Stimulated activated naive CD4-positive, alpha-beta T cell (primary cell): ENCODE measurements around the gene ELP1.
"Not testable (repeated sequence)": the region's sequence is repeated elsewhere in the genome, so short reads cannot be mapped to it uniquely, and the experiment has no call there.

Source experiments
- DNase-seq, 6 experiments: peaks; one replicate each; lab custom pipeline; 2025; lab: John Stamatoyannopoulos, UW

Gene ELP1

GRCh38 chr9:108924466-108924865, 9.5 kb downstream of the ELP1 start:
- DNase-seq: no peak

DNA sequence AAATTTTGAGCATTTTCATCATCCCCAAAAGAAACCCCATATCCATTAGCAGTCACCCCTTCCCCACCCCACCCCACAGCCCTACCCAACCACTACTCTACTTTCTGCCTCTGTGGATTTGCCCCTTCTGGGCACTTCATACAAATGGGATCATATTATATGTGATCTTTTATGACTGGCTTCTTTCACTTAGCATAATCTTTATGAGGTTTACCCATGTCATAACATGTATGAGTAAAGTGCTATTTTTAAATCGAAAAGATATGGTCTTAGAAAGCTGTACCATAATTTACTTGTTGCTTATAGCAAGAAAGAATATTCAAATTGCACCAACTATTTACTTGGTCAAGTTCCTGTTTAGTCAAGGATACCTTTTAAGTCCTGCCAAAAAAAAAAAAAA, 12.7 kb downstream of the ELP1 start:
- no peak for DNase-seq

DNA sequence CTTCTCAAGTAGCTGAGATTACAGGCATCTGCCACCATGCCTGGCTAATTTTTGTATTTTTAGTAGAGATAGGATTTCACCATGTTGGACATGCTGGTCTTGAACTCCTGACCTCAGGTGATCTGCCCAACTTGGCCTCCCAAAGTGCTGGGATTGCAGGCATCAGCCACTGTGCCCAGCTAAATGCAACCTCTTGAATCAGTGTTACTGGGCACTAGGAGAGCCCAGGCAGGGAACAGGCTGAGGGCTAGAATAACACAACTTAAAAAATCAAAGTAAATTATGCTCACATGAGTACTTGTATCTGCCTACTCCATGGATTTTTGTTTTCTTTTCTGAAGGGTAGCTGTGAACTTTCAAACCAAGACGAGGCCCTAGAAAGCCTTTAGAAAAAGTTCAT, 13.5 kb downstream of the ELP1 start:
- not testable (repeated sequence) for DNase-seq

DNA sequence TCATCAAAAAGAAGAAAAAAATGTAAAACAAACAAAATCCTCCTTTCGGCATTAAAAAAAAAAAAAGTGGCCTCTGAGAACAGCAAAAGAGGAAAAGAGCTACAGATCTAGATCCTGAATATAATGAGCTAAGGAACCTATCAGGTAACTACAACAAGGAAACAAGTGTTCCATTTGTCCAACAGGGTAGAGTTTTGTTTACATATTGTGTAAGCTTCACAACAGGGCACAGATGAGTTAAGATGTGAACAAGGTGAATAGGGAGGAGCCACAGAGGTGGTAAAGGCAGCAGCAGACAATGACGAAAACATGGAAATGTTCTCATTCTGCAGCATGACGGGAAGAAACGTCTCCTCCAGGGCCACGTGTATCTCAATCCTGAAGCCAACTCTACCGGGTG, 14.4 kb downstream of the ELP1 start:
- no peak for DNase-seq

DNA sequence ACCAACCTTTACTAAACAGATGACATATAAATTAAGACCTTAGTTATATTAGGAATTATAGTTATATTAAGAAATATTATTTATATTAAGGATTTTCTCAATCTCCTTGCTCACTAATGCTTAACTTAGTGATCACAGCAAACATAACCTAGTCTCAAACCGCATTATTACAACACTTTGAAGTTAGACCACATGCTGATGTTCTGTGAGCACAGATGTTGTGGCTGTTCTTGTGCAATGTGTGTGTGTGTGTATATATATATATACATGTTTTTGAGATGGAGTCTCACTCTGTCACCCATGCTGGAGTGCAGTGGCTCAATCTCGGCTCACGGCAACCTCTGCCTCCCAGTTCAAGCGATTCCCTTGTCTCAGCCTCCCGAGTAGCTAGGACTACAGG, 20.5 kb downstream of the ELP1 start:
- DNase-seq: no peak

GRCh38 chr9:108911820-108912219, 22.1 kb downstream of the ELP1 start:
- peak in 2 of 6 experiments; percentile 13 to 26 for DNase-seq

DNA sequence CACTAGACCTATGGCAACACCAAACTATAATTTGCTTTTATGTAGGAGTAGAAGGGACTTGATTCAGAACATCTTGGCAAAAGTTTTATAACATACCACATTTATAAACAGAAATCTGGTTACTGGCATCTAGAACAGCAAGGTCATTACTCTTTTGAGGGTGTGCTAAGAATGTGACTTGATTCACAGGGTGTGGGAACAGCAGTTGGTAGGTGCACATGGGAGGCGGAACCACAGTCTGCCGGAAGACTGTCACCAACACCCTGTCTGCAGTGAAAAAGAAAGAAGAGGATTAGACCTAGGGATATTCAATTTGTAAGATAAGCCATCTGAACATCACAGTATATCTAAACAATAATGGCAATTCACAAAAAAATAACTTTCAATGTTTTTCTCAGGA, 23.0 kb downstream of the ELP1 start:
- no peak for DNase-seq

DNA sequence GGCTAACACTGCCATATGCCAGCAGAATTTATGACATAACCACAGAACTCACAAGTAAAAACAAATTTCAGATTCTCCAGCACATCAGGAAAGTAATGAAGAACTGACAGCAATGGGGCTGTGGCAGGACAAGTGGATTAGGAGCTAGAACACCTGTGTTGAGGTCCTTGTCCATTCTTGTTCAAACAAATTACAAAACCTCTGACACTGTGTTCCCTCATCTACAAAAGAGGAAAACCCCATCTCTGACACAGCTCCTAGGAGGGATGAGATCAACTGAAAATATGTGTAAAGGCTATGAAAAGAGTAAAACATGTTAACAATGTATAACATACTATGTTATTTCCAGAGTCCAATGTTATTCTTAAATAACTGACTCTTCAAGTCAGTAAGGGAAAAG, 23.5 kb downstream of the ELP1 start:
- DNase-seq: no peak

- DNase-seq: no peak
Observed at GRCh38 chr9:108905494-108905893, 28.4 kb downstream of the ELP1 start.

- no peak for DNase-seq
Observed at GRCh38 chr9:108904161-108904560, 29.8 kb downstream of the ELP1 start.

- no peak for DNase-seq
Observed at GRCh38 chr9:108903420-108904103, 30.4 kb downstream of the ELP1 start.

DNA sequence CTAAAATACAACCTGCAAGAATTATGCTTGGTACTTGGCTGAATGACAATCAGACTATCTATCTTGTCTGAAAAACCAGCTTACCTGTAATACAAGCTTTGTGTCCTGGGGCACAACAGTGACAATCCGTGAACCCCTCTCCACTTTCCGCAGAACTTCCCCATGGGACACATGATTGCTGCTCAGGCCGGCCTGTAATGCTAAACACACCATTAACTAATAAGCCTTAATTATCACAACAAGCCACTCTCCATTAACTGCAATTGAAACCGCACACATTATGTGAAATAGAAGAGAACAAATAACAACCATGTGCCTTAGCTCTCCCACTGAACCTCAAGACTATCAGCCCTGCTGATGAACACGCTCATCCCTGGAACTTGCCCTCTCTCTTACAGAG, 33.7 kb downstream of the ELP1 start:
- DNase-seq: no peak

DNA sequence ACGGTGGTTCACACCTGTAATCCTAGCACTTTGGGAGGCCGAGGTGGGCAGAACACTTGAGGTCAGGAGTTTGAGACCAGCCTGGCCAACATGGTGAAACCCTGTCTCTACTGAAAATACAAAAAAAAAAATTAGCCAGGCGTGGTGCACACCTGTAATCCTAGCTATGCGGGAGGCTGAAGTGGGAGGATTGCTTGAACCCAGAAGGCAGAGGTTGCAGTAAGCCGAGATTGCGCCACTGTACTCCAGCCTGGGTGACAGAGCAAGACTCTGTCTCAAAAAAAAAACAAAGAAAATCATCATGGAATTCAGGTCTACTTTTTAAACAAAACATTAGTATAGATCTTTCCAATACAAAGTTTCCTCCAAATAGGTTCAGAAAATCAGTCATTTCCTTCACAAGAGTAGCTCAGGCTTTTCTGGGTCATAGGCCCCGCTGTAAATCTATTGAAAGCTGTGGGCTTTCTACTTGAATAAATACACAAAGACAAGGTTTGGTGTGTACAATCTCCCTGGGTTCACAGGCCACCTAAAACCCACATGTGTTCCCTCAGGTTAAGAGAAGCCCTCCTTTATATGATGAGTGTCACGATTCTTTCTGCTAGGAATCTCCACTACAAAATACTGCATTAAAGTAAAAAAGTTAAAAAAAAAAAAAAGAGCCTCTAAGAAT, 34.8 kb downstream of the ELP1 start:
- not testable (repeated sequence) for DNase-seq

- DNase-seq: no peak
Observed at GRCh38 chr9:108897324-108898096, 36.4 kb downstream of the ELP1 start.

GRCh38 chr9:108894225-108894997, 39.5 kb downstream of the ELP1 start:
- no peak for DNase-seq

DNA sequence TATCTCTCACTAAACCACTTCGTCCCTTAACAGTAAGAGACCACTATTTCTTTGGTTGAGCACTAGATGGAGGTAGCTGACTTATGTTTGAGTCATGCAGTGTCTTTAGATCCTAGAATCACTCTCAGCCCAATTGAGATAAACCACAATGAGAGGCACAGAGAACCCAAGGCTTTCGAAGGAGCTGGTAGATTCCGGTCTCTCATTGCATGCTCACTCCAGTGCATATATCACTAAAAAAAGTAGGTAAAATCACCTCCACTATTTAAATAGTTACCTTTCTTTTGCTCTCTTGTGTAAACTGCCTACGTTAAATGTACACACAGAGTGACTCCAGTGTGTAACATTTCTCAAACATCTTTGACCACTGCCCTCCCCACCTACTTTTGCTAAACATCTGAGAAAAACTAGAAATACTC, 44.3 kb downstream of the ELP1 start:
- no peak for DNase-seq

GRCh38 chr9:108886594-108887271, 47.2 kb downstream of the ELP1 start:
- DNase-seq: not testable (repeated sequence)

GRCh38 chr9:108885643-108886348, 48.1 kb downstream of the ELP1 start:
- no peak for DNase-seq

DNA sequence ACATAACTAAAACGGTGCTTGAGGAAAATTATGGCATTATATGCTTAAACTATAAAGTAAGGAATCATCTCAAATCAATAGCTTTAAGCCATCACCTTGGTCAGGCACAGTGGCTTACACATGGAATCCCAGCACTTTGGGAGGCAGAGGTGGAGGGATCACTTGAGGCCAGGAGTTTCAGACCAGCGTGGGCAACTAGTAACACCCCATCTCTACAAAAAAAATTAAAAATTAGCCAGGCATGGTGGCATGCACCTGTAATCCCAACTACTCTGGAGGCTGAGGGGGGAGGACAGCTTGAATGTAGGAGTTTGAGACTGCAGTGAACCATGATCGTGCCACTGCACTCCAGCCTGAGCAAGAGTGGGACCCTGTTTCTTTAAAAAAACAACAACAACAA, 49.2 kb downstream of the ELP1 start:
- no peak for DNase-seq

GRCh38 chr9:108883085-108883484, 50.8 kb downstream of the ELP1 start:
- no peak for DNase-seq
